OCI-LY3 (cell line): ENCODE results near the gene AOX1.
A peak's percentile ranks its signal among the peaks of the same experiment; 100 is the strongest.

ENCODE experiments used
- EZH2phosphoT487 ChIP-seq: fragments of 200-600 bp; shearing (Covaris generic); IDR thresholded peaks from 2 replicates; pipeline ENCODE4 v1.6.1; 2018; ENCODE audit warnings: antibody characterized with exemption, mixed run types, low read depth
- TF ChIP-seq, protein P1 (sequence below): fragments of 200-600, 300-600 bp; sonication (generic); IDR thresholded peaks from 2 replicates; pipeline ENCODE4 v1.5.1; 2014; ENCODE audit warnings: antibody characterized with exemption, low read length, low read depth

DNA sequence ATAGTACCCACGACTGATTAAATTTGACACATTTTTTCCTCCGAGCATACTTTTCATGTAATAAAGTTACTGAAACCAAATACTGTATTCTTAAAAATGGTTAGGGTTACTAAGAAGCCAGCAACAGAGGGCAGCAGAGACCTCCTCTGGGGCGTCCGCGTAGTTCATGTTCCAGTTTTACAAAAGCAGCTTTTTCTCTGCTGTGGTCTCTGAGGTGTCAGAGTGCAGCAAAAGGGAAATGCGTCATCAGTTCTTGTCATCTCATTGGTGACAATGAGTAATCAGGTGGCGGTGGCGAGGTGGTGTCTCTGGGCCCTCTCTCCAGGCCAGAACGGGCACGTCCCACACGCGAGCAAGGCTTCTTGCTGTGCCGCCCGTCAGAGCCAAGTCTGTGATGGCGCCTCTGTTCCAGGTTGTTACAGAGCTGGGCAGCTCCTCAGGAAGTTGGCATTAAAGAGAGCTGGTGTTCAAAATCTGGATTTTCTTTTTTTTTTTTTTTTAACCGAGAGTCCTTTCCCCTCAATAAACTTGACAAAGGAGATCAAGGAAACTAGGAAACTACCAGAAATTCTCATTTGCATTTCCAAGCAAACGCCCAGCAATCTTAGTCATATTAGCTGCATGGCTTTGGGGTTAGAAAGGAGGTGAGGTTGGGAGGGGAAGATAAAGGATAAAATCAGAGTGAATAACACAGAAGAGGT, 127.3 kb downstream of the AOX1 start:
- TF ChIP-seq, protein P1, sequence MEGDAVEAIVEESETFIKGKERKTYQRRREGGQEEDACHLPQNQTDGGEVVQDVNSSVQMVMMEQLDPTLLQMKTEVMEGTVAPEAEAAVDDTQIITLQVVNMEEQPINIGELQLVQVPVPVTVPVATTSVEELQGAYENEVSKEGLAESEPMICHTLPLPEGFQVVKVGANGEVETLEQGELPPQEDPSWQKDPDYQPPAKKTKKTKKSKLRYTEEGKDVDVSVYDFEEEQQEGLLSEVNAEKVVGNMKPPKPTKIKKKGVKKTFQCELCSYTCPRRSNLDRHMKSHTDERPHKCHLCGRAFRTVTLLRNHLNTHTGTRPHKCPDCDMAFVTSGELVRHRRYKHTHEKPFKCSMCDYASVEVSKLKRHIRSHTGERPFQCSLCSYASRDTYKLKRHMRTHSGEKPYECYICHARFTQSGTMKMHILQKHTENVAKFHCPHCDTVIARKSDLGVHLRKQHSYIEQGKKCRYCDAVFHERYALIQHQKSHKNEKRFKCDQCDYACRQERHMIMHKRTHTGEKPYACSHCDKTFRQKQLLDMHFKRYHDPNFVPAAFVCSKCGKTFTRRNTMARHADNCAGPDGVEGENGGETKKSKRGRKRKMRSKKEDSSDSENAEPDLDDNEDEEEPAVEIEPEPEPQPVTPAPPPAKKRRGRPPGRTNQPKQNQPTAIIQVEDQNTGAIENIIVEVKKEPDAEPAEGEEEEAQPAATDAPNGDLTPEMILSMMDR, result peak; percentile 91
- TF ChIP-seq EZH2phosphoT487, result no peak
